Activated naive CD4-positive, alpha-beta T cell treated with anti-CD3 and anti-CD28 coated beads, Interleukin-2, amount 50 U/mL, for 24 hours (primary cell): ENCODE measurements around the gene LHX4.

Experiments
- H3K27ac Mint-ChIP-seq: one replicate; pipeline ENCODE4 v1.8.0; 2021; ENCODE audit warnings: mild to moderate bottlenecking, mixed read lengths
- H3K27me3 Mint-ChIP-seq: one replicate; pipeline ENCODE4 v1.8.0; 2021; ENCODE audit warnings: mixed read lengths
- H3K36me3 Mint-ChIP-seq: one replicate; pipeline ENCODE4 v1.8.0; 2021; ENCODE audit warnings: mixed read lengths
- H3K4me1 Mint-ChIP-seq: one replicate; pipeline ENCODE4 v1.8.0; 2021; ENCODE audit warnings: mixed read lengths
- H3K4me3 Mint-ChIP-seq: one replicate; pipeline ENCODE4 v1.8.0; 2021; ENCODE audit warnings: mild to moderate bottlenecking, mixed read lengths
- H3K9me3 Mint-ChIP-seq: one replicate; pipeline ENCODE4 v1.8.0; 2021; ENCODE audit warnings: mixed read lengths

The LHX4 gene

DNA sequence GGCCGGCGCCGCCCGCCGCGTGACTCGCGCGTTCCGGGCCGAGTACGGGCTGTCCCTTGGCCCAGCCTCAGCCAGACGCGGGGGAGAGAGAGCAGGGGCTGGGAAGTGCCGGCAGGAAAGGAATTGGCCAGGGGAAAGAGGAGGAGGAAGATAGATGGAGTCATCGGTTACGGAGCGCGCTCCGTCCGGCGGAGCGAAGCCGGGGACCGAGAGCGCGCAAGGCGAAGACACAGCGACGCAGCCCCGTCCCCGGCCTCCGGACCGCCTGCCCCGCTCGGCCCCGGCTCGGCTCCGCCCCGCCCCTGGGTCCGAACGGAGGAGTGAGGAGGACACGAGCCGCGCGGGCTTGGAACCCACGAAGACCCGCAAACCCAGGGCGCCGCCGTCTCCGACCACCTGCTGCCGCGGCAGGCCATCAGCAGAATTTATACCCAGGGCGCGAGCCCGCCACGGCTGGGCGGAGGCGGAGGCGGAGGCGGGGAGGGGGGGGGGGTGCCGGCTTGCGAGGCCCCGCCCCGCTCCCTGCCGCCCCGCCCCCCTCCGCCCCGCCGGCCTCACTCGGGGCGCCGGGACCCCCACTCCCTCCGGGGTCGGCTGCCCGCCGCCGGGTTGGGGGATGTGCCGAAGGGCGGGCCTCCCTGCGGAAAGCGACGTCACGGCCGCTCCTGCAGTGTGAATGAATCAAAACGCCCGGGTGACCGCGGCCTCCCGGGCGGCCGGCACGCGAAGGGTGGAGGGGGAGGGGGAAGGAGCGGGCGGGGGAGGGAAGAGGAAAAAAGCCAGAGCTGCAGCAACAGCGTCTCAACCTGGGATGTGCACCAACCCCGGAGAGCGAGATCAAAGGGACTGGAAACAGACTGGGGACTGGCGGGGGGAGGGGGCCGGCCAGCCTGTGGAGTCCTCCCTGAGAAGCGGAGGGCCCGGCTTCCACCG lies at the start of gene LHX4:
Gene LHX4 (plus strand): TSS at position 782 of the 933 bp plus-strand sequence. CDS start 266 bp downstream, outside the sequence.
- Mint-ChIP-seq H3K9me3 (no peaks in the 10 kb centered on the region), H3K36me3 (no peaks in the 10 kb centered on the region), H3K4me3 (peak within 1 kb of the TSS; percentile 80), H3K27me3 (peaks cover 56% of the 10 kb centered on the region), H3K4me1 (peaks cover 25% of the 10 kb centered on the region), H3K27ac (no peak within 1 kb of the TSS)

- Mint-ChIP-seq H3K9me3 (no peaks in the 10 kb centered on the region), H3K4me1 (no peaks in the 10 kb centered on the region), H3K27ac (no peak overlapping the region), H3K4me3 (no peak overlapping the region), H3K27me3 (no peaks in the 10 kb centered on the region), H3K36me3 (peaks cover 7% of the 10 kb centered on the region)
These were observed 49.0 kb upstream of the LHX4 start for GRCh38 chr1:180181048-180181447.

- H3K36me3 Mint-ChIP-seq: peaks cover 7% of the 10 kb centered on the region
These were observed 47.9 kb upstream of the LHX4 start for GRCh38 chr1:180181996-180182642.

DNA sequence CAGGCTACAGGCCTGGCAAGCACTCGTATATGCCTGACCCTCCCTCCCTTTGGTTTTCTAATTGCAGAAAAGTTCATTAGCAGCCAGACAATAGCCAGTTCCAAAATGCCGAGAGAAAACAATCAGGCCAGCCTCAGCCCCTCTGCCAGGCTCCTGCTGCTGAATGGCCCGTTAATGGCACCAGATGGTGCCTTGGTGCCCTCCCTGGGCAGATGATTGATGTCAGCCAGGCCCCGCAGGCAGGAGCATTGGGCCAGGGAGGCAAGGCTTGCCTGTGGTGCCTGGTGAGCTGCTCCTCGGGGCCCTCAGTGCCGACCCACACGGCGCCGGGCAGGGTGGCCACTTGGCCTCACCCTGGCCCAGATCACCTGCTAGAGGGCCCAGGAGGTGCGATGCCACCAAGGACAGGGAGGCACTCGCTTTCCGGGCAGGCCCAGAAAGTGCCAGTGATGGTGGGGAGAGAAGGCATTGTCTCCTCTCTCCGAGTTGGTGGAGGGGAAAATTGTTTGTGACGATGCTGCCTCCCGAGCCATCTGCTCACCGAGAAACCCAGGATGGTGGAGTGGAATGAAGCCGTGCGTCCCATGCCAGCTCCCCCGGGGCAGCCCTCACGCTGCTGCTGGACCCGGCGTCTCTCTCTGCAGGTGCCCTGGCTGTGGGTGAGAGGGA lies 47.3 kb upstream of the LHX4 start:
- H3K27ac Mint-ChIP-seq: no peak overlapping the region
- no peak overlapping the region for H3K4me3 Mint-ChIP-seq
- no peaks in the 10 kb centered on the region for H3K27me3 Mint-ChIP-seq
- H3K4me1 Mint-ChIP-seq: no peaks in the 10 kb centered on the region
- peaks cover 7% of the 10 kb centered on the region for H3K36me3 Mint-ChIP-seq
- H3K9me3 Mint-ChIP-seq: no peaks in the 10 kb centered on the region

More at GRCh38 chr1:180181996-180182642, 47.9 kb upstream of the LHX4 start:
- Mint-ChIP-seq H3K27me3 (no peaks in the 10 kb centered on the region), H3K4me1 (no peaks in the 10 kb centered on the region), H3K9me3 (no peaks in the 10 kb centered on the region), H3K4me3 (no peak overlapping the region), H3K27ac (peak overlapping the region; percentile 46)

DNA sequence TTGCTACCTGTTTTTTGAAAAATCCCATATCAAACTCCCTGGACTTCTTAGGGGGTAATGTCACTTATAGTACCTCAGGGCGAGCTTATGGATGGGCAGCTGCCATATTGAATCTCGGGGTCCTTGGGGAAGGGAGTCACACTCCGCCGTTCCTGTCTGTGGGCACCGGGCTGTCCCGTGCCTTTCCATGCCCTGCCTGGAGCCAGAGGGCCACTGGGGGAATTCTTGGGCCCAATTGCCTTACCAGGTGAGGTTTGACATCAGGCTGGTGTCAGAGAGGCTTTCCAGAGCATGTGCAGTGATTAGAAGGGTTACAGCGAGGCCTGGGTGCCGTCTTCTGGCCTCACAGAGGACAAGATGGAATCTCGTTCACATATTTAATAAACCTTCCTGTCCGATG lies 46.6 kb upstream of the LHX4 start:
- H3K36me3 Mint-ChIP-seq: peaks cover 7% of the 10 kb centered on the region
- no peaks in the 10 kb centered on the region for H3K4me1 Mint-ChIP-seq
- no peaks in the 10 kb centered on the region for H3K27me3 Mint-ChIP-seq
- no peak overlapping the region for H3K4me3 Mint-ChIP-seq
- H3K9me3 Mint-ChIP-seq: no peaks in the 10 kb centered on the region
- no peak overlapping the region for H3K27ac Mint-ChIP-seq

GRCh38 chr1:180184041-180184440 lies 46.0 kb upstream of the LHX4 start:
- no peaks in the 10 kb centered on the region for H3K9me3 Mint-ChIP-seq
- H3K27me3 Mint-ChIP-seq: no peaks in the 10 kb centered on the region
- no peak overlapping the region for H3K4me3 Mint-ChIP-seq
- peaks cover 7% of the 10 kb centered on the region for H3K36me3 Mint-ChIP-seq
- H3K4me1 Mint-ChIP-seq: no peaks in the 10 kb centered on the region
- no peak overlapping the region for H3K27ac Mint-ChIP-seq

DNA sequence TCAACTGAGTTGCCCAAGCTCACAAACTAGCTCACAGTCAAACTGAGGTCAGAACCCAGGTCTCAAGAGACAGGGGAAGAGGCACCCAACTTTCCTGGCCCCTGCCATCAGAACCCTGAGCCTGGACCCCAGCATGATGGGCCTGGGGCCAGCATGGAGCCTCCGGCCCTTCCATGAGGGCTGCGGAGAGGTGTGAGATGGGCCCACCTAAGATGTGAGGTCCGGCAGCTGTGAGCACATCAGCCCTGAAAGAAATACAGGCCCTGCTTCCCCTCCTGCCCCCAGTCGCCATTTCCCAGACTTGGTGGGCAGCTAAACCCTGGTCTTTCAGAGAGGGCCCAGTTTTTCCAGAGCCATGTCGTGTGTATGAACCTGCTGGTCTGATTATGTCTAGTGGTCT lies 44.8 kb upstream of the LHX4 start:
- Mint-ChIP-seq H3K9me3 (no peaks in the 10 kb centered on the region), H3K27ac (no peak overlapping the region), H3K36me3 (peaks cover 7% of the 10 kb centered on the region), H3K4me1 (no peaks in the 10 kb centered on the region), H3K27me3 (no peaks in the 10 kb centered on the region), H3K4me3 (no peak overlapping the region)

GRCh38 chr1:180185971-180186645 lies 44.0 kb upstream of the LHX4 start:
- Mint-ChIP-seq H3K36me3 (peaks cover 7% of the 10 kb centered on the region), H3K9me3 (no peaks in the 10 kb centered on the region), H3K4me3 (no peak overlapping the region), H3K4me1 (no peaks in the 10 kb centered on the region), H3K27ac (no peak overlapping the region), H3K27me3 (no peaks in the 10 kb centered on the region)

DNA sequence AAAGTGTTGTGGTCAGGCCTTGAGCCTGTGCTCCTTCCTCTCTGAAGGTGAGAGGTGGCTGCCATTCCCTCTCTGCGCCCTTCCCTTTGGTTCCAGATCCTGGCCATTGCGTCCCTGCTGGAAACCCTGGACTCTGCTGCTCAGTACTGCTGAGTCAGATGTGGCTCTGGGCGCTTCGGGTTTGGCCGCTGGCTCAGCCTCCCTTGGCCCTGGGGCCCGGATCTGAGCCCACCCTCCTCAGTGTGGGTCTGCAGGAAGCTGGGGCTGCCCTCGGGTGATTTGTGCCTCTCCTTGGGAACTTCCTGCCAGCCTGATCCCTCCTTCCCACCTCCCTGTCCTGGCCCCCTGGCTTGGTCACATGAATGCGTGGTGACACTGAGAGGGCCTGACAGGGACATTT lies 43.2 kb upstream of the LHX4 start:
- Mint-ChIP-seq H3K36me3 (peaks cover 7% of the 10 kb centered on the region), H3K27ac (no peak overlapping the region), H3K9me3 (no peaks in the 10 kb centered on the region), H3K4me3 (no peak overlapping the region), H3K27me3 (no peaks in the 10 kb centered on the region), H3K4me1 (no peaks in the 10 kb centered on the region)

DNA sequence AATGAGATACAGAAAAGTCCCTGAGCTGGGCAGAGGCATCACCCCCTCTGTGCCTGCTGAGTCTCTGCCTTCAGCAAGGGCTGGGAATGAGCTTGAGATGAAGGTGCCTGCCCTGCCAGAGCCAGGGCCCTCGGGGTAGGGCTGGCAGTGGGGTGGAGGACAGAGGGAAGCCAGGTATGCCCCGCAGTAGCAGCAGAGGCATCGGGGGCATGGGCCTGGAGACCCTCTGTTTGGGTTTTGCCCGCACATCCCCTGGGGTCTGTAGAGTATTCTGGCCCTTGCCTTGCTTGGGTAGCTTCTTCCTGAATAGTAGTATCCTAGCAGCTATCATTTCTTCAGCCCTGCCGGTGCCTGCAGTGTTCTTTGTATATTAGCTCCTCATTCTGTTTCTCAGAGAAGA lies 42.4 kb upstream of the LHX4 start:
- H3K27me3 Mint-ChIP-seq: no peaks in the 10 kb centered on the region
- H3K9me3 Mint-ChIP-seq: no peaks in the 10 kb centered on the region
- H3K27ac Mint-ChIP-seq: no peak overlapping the region
- H3K4me1 Mint-ChIP-seq: no peaks in the 10 kb centered on the region
- no peak overlapping the region for H3K4me3 Mint-ChIP-seq
- H3K36me3 Mint-ChIP-seq: peaks cover 8% of the 10 kb centered on the region

- Mint-ChIP-seq H3K27ac (no peak overlapping the region), H3K9me3 (no peaks in the 10 kb centered on the region), H3K36me3 (peaks cover 12% of the 10 kb centered on the region), H3K4me3 (no peak overlapping the region), H3K27me3 (no peaks in the 10 kb centered on the region), H3K4me1 (no peaks in the 10 kb centered on the region)
These were observed 42.0 kb upstream of the LHX4 start for GRCh38 chr1:180188091-180188506.

DNA sequence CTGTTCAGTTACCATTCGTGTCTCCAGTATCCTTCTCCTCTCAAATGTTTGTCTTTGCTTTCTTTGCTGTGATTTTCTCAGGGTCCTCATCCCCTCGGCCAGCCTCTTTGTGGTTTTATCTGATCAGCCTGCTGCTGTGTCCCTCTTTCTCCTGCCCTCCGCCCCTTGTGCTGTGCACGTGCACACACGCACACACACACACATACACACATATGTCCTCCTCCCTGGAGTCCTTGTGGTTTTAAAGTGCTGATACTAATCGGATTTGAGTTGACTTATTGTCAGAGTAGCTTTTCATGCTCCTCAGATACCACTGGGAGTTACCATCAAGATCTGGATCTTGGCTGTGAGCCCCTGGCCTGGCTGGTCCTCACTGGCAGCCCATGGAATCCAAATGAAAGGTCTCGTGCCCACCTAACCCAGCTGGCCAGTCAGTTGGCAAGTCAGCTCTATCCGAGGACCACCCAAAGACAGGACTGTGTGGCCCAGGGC lies 41.3 kb upstream of the LHX4 start:
- H3K4me1 Mint-ChIP-seq: no peaks in the 10 kb centered on the region

GRCh38 chr1:180190091-180190490 lies 40.0 kb upstream of the LHX4 start:
- Mint-ChIP-seq H3K36me3 (peaks cover 8% of the 10 kb centered on the region), H3K4me1 (no peaks in the 10 kb centered on the region), H3K9me3 (no peaks in the 10 kb centered on the region), H3K27me3 (no peaks in the 10 kb centered on the region), H3K27ac (peak overlapping the region; percentile 65), H3K4me3 (no peak overlapping the region)

More for the DNA sequence above, 41.3 kb upstream of the LHX4 start:
- no peaks in the 10 kb centered on the region for H3K9me3 Mint-ChIP-seq
- H3K27me3 Mint-ChIP-seq: no peaks in the 10 kb centered on the region
- no peak overlapping the region for H3K4me3 Mint-ChIP-seq
- H3K36me3 Mint-ChIP-seq: peaks cover 13% of the 10 kb centered on the region
- no peak overlapping the region for H3K27ac Mint-ChIP-seq

- H3K36me3 Mint-ChIP-seq: peaks cover 5% of the 10 kb centered on the region
- H3K27ac Mint-ChIP-seq: no peak overlapping the region
- H3K4me1 Mint-ChIP-seq: no peaks in the 10 kb centered on the region
These were observed 37.9 kb upstream of the LHX4 start for GRCh38 chr1:180192172-180192571.

More at GRCh38 chr1:180192172-180192571, 37.9 kb upstream of the LHX4 start:
- Mint-ChIP-seq H3K9me3 (no peaks in the 10 kb centered on the region), H3K4me3 (no peak overlapping the region), H3K27me3 (no peaks in the 10 kb centered on the region)
